Amniotic epithelial cell (primary cell): Measurements from ENCODE around the gene KITLG.
A peak's percentile ranks its signal among the peaks of the same experiment; 100 is the strongest.
"Not testable (repeated sequence)": the region's sequence is repeated elsewhere in the genome, so short reads cannot be mapped to it uniquely, and the experiment has no call there.

Source experiments
- DNase-seq: peaks from one replicate; pipeline ENCODE4 v3.0.0-alpha.2; 2010; ENCODE audit warnings: low read depth

Gene KITLG

GRCh38 chr12:88576866-88577265 lies 3.4 kb downstream of the KITLG start:
- no peak for DNase-seq

DNA sequence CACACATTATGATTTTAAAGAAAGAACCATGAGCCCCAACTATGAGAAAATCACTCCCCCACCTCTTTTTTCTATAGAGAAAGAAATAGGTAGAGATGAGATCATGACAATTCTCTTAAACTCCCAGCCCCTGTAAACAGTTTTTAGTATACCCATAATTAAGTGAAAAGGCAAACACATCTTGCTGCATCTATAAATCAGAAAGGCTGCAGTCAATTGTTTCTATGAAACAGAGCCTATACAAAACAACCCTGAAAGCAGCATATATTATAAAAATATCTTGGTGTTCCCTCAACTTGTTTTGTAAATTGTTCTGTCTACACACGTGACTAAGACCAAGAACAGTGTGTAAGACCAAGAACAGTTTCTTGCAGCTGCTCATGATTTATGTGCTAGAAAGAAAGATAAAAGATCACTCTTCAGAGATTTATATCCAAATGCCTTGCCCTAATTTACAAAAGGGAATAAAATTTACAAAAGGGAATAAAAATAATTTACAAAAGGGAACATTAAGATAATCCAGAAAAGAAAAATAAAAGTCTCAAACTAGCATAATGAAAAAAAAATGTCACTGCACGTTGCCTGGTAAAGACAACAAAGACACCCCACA lies 4.8 kb downstream of the KITLG start:
- peak; percentile 61 for DNase-seq

GRCh38 chr12:88574278-88574677 lies 6.0 kb downstream of the KITLG start:
- DNase-seq = peak; percentile 70

GRCh38 chr12:88573583-88573982 lies 6.7 kb downstream of the KITLG start:
- no peak for DNase-seq

DNA sequence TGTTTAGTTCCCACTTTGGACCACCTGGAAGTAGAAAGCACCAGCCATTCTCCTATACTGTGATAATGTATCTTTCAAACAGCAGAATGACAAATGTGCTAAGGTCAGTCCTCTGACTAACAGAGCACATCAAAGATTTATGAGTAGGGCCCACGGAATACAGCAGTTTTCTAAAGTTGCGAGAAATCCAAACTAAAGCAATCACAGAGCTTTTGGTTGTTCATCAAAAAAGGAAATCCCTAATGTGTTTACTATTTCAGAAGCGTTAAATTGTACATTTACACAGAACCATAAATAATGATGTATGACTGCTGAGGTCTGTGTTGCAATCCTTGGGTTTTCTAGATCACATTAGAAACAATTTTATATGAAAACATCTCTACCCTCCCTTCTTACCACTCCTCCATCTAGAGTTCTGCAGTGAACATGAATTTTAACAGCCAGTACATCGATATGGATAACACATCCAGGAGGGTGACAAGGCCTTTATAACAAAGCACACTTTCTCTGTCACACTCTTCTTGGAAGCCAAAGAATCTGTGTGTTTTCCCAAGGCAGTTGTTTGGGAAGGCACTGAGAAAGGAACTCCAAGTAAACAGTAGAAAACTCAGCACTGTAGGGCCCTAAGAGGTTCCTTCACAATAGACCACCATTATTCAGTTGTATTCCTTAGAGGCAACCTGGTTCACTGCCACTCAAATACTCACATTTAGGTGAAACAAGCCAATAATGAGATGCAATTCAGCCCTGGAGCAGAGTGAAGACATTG lies 7.3 kb downstream of the KITLG start:
- DNase-seq = peak; percentile 82

DNA sequence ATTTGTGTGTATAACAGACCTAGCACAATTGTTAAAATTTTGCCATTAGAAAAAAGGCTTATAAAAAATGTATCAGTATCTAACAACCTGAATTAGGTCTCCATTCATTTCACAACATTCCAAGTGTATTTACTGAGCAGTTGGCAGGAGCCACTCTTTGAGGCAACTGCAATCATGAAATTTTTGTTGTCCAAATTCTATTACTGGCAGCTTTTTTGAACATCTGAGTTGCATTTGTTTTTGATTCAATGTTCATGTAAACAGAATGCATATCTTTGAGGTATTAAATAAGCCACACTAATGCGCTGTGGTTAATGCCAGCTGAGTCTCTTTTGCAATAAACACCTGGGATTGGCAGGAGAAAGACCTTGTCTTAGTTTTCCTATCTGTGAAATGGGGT lies 8.7 kb downstream of the KITLG start:
- no peak for DNase-seq

DNA sequence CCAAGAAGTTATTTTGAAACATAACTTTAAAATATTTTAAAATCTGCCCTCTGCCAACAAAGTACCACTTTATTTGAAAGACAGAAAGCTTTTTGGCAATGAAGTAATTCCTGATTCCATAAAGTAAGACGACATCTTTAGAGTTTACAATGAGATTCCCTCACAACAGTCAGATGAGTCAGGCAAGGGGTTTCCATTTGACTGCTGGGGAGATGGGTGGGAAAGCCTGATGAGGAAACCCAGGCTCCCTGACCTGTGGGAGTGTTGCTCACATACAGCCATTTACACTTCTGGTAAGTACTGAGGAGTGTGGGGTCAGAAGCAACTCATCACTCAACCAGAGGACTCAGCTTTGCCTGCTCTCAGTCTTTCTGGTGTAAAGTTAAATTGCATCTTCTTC lies 10.2 kb downstream of the KITLG start:
- peak; percentile 93 for DNase-seq

DNA sequence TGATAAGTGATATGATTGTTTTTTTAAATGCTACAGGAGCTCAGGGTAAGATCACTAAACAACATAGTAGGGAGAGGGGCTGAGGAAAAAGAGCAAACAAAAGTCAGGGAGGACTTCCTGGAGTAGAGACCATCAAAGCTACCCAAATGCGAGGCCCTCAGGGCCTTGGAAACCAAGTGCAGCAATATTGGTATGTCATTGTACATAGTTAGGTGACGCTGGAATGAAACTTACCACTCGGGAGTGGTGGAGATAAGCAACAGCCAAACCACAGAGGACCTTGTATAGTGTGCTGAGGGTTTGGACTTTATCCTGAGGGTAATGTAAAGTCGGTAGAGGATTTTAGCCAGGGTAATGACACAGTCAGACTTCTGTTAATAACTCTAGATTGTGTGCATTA lies 13.8 kb downstream of the KITLG start:
- no peak for DNase-seq

DNA sequence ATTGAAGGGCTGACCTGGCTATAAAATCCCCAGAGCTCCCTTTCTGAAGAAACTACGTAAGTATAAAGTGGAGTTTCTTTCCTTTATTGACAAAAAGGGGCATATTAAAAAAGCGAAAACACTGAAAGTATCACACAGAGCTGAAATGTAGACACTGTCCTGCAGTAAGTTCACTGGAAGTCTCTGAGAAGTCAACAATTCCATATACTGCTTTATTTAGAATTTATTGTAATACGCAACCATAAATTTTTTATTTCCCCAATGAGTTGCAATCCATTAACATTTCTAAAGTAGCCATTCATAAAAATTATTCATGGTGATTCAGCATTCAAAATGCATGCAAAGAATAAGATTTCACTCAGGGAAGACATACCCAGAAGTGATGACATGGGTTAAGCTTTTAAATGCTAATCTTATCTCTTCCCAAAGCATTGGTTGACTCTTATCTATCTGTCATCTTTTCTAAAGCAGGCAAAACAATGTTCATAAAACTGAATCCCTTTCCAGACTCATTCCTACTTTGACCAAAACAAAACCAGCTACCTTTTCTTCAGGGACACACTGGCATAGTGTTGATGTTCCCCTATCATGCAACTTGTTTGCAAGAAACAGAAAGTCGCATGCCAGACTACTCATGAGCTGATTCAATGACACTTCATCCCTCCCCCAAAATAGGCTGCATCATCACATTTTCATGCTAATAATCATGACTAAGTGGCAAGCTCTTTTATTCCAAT lies 17.3 kb downstream of the KITLG start:
- DNase-seq = peak; percentile 70

- no peak for DNase-seq
These were observed 18.1 kb downstream of the KITLG start for GRCh38 chr12:88562151-88562550.

GRCh38 chr12:88559772-88560171 lies 20.5 kb downstream of the KITLG start:
- DNase-seq = no peak

GRCh38 chr12:88559199-88559598 lies 21.1 kb downstream of the KITLG start:
- DNase-seq = no peak

- no peak for DNase-seq
These were observed 21.9 kb downstream of the KITLG start for GRCh38 chr12:88558340-88558867.

DNA sequence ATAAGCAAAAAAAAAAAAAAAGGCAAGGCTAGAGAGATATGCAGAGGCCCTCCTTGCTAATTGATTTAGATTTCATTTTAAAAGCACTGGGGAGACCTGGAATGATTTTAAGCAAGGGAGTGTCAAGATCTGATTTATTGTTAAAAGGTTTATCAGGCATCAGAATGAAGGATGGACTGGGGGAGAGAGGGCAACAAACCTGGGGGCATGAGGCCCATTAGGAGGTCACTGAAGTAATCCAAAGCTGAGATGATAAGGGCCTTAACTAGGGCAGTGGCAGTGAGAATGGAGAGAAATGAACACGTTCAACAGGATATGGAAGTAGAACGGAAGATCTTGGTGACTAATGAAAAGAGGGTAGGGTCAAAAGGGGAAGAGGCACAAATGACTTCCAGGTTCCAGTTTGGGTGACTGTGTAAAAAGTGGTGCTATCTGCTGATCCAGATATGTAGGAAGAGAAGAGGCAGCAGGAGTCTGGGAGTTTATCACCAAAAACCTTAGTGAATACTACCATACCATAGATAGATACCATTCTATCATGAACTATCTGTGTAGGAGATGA lies 24.0 kb downstream of the KITLG start:
- no peak for DNase-seq

GRCh38 chr12:88553941-88554658 lies 26.2 kb downstream of the KITLG start:
- DNase-seq = peak; percentile 71

GRCh38 chr12:88552610-88553079 lies 27.6 kb downstream of the KITLG start:
- peak; percentile 81 for DNase-seq

DNA sequence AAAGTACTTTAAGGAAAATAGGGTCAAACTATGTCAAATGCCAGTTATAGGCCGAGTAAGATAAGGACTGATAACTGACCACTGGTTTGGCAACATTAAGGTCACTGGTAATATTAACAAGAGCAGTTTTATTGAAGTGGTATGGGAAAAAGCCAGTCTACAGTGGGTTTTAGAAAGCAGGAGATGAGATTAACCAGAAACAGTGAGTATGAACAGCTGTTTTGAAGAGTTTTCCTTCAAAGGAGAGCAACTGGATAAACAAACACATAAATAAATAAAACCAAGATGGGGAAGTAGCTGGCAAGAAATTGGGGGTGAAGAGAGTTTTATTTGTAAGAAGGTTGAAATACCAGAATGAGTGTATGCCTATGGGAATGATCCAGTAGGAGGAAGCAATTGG lies 30.3 kb downstream of the KITLG start:
- no peak for DNase-seq

GRCh38 chr12:88547949-88548348 lies 32.3 kb downstream of the KITLG start:
- not testable (repeated sequence) for DNase-seq

DNA sequence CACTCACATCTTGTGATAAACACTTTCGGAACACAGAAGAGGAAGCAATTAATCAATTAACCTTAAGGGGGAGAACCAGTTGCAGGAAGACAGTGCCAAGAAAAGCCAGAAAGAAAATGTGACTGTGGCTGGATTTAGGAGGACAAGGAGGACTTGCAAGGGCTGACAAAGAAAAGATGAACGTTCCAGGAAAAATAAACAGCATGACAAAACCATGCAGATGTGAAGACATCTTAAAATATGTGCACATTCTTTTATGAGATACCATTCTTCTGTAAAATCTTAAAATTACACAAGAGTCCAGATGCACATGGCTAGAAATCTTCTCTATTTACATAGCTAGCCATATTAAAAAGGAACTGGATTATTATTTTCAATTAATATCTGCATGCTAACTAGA lies 33.4 kb downstream of the KITLG start:
- DNase-seq = peak; percentile 79

DNA sequence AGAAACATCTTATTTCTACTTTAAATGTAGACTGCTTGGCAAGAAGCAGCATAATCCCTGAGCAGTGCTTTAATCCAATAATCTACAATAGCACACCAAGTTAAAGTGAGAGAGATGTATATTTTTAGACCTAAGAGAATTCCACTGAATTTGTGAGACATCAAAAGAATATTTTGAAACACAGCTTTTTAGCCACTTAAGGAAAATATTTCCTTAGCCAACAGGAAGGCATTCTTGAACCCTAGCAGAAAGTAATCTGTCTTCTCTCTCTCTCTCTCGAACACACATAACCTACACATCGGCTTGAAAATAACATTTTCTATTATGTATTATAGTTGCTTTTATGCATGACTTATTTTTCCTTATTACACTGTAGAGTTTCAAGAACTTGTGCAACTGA lies 34.0 kb downstream of the KITLG start:
- no peak for DNase-seq
